ENCODE results near the gene PDCL3. TPM values are rescaled to one million over a fixed set of nuclear protein-coding genes. Genes with fewer than 3 reads are reported as not detected.

The PDCL3 gene
- total and polyA plus RNA-seq, 2 donors (not counting 3 experiments of a cell fraction or from before 2014, with no cell fraction given): 19.4 to 32.8 TPM

- no peak overlapping the region for H3K27ac ChIP-seq (ENCODE audit: insufficient read depth, low read depth, low read length)
- ChIA-PET CTCF (no interaction called here), POLR2A (no interaction called here)
- no peak for TF ChIP-seq CTCF (IDR thresholded peaks at IDR 0.05; ENCODE audit: extremely low read depth in 1 of 2, insufficient read depth in 1 of 2, low read depth in 1 of 2, low read length in 2 of 2)
- TF ChIP-seq MYC (IDR thresholded peaks at IDR 0.05; ENCODE audit: low read depth, low read length): no peak
- TF ChIP-seq EZH2 (IDR thresholded peaks at IDR 0.05; ENCODE audit: borderline replicate concordance, low read depth, low read length, severe bottlenecking): no peak
- no peak for TF ChIP-seq POLR2A (IDR thresholded peaks at IDR 0.05; ENCODE audit: low read depth, low read length)
- TF ChIP-seq MAX (IDR thresholded peaks at IDR 0.05; ENCODE audit: insufficient read depth, insufficient read length): no peak
- no peak for TF ChIP-seq GATA2 (IDR thresholded peaks at IDR 0.05; ENCODE audit: insufficient read depth, insufficient read length, low read depth, low read length)
- TF ChIP-seq POLR2AphosphoS5 (IDR thresholded peaks at IDR 0.05; ENCODE audit: insufficient read depth, low read depth, low read length): no peak
- no peak for TF ChIP-seq JUN (IDR thresholded peaks at IDR 0.05; ENCODE audit: borderline replicate concordance, insufficient read depth, insufficient read length, low read depth)
- no peak for TF ChIP-seq FOS (IDR thresholded peaks at IDR 0.05; ENCODE audit: borderline replicate concordance, insufficient read depth, low read length)
- no peaks in the 10 kb centered on the region for H3K9me1 ChIP-seq (replicated peaks; ENCODE audit: control insufficient read depth, extremely low read depth, insufficient read depth, low read length)
- no peak overlapping the region for H3K9ac ChIP-seq (replicated peaks; ENCODE audit: extremely low read depth, insufficient read depth, low read length)
- H3K4me2 ChIP-seq (ENCODE audit: insufficient read depth, low read length): no peak overlapping the region
- no peaks in the 10 kb centered on the region for H3K4me1 ChIP-seq (ENCODE audit: control insufficient read depth, extremely low read depth, insufficient read depth, low read length)
- intact Hi-C loops (cut with micrococcal nuclease): no loop called here
- no peaks in the 10 kb centered on the region for H4K20me1 ChIP-seq (replicated peaks; ENCODE audit: control insufficient read depth, extremely low read depth, insufficient read depth, low read length)
- dilution Hi-C loops (cut with MboI; ENCODE audit: extremely low pct_ligation_motif_present, low sequenced_read_pairs): no loop called here
- H2AFZ ChIP-seq (ENCODE audit: low read depth, low read length): no peak overlapping the region
- no TSS peak for BruUV-seq (replicated peaks)
- H3K79me2 ChIP-seq (ENCODE audit: control insufficient read depth, insufficient read depth, low read length): no peaks in the 10 kb centered on the region
- H3K36me3 ChIP-seq (ENCODE audit: control insufficient read depth in 2 of 2, extremely low read depth in 1 of 2, insufficient read depth in 2 of 2, low read length in 2 of 2): no peaks in the 10 kb centered on the region
- DNase-seq (ENCODE audit: low read depth, low spot score) (no peak), FAIRE-seq (no peak)
- H3K27me3 ChIP-seq (ENCODE audit: control insufficient read depth in 2 of 2, insufficient read depth in 2 of 2, low read length in 2 of 2): no peaks in the 10 kb centered on the region
- H3K4me3 ChIP-seq (replicated peaks in 1 of 3; ENCODE audit: insufficient read depth in 1 of 3, low read depth in 1 of 3, low read length in 3 of 3): no peak overlapping the region
- no peaks in the 10 kb centered on the region for H3K9me3 ChIP-seq (replicated peaks; ENCODE audit: control insufficient read depth, insufficient read depth, low read length)
Observed at GRCh38 chr2:100542418-100542817, 20.4 kb upstream of the PDCL3 start.
